Progenitor cell of endocrine pancreas (in vitro differentiated cells): Measurements from ENCODE around the gene SMARCC1. TPM values are rescaled to one million over a fixed set of nuclear protein-coding genes. Genes with fewer than 3 reads are reported as not detected.

Experiments used
- DNase-seq: peaks from one replicate; pipeline ENCODE4 v3.0.0; 2021; ENCODE audit warnings: low spot score; ENCODE audit not compliant: unreplicated experiment
- H3K27ac Mint-ChIP-seq: 2 replicates; pipeline ENCODE4 v1.8.0; 2021; ENCODE audit warnings: mild to moderate bottlenecking, moderate library complexity, mixed read lengths
- H3K27me3 Mint-ChIP-seq: 2 replicates; pipeline ENCODE4 v1.8.0; 2021; ENCODE audit warnings: mixed read lengths
- H3K36me3 Mint-ChIP-seq: 2 replicates; pipeline ENCODE4 v1.8.0; 2022; ENCODE audit warnings: mixed read lengths; ENCODE audit not compliant: insufficient read depth
- H3K4me1 Mint-ChIP-seq: 2 replicates; pipeline ENCODE4 v1.8.0; 2021; ENCODE audit warnings: low read depth, mixed read lengths
- H3K4me3 Mint-ChIP-seq: 2 replicates; pipeline ENCODE4 v1.8.0; 2021; ENCODE audit warnings: low read depth, mild to moderate bottlenecking, moderate library complexity, mixed read lengths
- H3K9me3 Mint-ChIP-seq: 2 replicates; pipeline ENCODE4 v1.8.0; 2021; ENCODE audit warnings: low read depth, mixed read lengths
- total RNA-seq: library from RNA; stranded (reverse); gene quantifications from 2 replicates; pipeline ENCODE4 v1.2.1, GENCODE V29; 2021
- TF ChIP-seq, protein P1 (sequence below): fragments of 200-600 bp; sonication (generic); IDR thresholded peaks from one replicate; pipeline ENCODE4 v1.5.0; 2021; ENCODE audit warnings: antibody characterized with exemption, mild to moderate bottlenecking; ENCODE audit not compliant: unreplicated experiment

The SMARCC1 gene
- total RNA-seq, 1 donor from 2014 or later = 257 TPM

- no peak for DNase-seq
- Mint-ChIP-seq H3K36me3 (no peaks in the 10 kb centered on the region), H3K27ac (no peak overlapping the region), H3K27me3 (peaks cover 7% of the 10 kb centered on the region), H3K4me1 (peaks cover 1% of the 10 kb centered on the region), H3K9me3 (no peaks in the 10 kb centered on the region), H3K4me3 (no peak overlapping the region)
- TF ChIP-seq, protein P1, sequence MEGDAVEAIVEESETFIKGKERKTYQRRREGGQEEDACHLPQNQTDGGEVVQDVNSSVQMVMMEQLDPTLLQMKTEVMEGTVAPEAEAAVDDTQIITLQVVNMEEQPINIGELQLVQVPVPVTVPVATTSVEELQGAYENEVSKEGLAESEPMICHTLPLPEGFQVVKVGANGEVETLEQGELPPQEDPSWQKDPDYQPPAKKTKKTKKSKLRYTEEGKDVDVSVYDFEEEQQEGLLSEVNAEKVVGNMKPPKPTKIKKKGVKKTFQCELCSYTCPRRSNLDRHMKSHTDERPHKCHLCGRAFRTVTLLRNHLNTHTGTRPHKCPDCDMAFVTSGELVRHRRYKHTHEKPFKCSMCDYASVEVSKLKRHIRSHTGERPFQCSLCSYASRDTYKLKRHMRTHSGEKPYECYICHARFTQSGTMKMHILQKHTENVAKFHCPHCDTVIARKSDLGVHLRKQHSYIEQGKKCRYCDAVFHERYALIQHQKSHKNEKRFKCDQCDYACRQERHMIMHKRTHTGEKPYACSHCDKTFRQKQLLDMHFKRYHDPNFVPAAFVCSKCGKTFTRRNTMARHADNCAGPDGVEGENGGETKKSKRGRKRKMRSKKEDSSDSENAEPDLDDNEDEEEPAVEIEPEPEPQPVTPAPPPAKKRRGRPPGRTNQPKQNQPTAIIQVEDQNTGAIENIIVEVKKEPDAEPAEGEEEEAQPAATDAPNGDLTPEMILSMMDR = no peak
Measured at GRCh38 chr3:47541583-47542108, 240.0 kb downstream of the SMARCC1 start.

- H3K4me3 Mint-ChIP-seq = no peak overlapping the region
- H3K4me1 Mint-ChIP-seq = peaks cover 1% of the 10 kb centered on the region
- DNase-seq = no peak
- peaks cover 7% of the 10 kb centered on the region for H3K27me3 Mint-ChIP-seq
- H3K9me3 Mint-ChIP-seq = no peaks in the 10 kb centered on the region
- no peak overlapping the region for H3K27ac Mint-ChIP-seq
- TF ChIP-seq, protein P1 = no peak
- H3K36me3 Mint-ChIP-seq = no peaks in the 10 kb centered on the region
Measured at GRCh38 chr3:47540281-47540680, 241.4 kb downstream of the SMARCC1 start.

DNA sequence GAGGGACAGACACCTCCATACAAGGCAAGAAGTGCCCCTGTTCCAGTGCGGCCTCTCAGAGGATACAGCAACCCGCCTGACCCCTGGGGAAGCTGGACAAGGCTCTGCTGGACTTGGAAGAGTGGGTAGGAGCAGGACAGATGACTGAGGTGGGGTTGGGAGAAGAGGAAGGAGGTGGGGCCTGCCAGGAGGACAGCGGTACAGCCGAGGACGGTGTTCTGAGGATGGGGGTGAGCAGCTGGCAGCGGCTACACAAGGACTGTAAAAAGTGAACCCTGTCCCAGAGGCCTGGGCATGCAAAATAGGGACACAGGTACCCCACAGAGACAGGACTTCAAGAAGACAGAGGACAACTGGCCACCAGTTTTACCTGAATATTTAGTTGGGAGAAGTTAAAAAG is 244.7 kb downstream of the SMARCC1 start:
- Mint-ChIP-seq H3K4me1 (peaks cover 3% of the 10 kb centered on the region), H3K27ac (no peak overlapping the region), H3K9me3 (peaks cover 5% of the 10 kb centered on the region), H3K36me3 (no peaks in the 10 kb centered on the region), H3K27me3 (peaks cover 7% of the 10 kb centered on the region), H3K4me3 (no peak overlapping the region)
- TF ChIP-seq, protein P1 = no peak
- no peak for DNase-seq

DNA sequence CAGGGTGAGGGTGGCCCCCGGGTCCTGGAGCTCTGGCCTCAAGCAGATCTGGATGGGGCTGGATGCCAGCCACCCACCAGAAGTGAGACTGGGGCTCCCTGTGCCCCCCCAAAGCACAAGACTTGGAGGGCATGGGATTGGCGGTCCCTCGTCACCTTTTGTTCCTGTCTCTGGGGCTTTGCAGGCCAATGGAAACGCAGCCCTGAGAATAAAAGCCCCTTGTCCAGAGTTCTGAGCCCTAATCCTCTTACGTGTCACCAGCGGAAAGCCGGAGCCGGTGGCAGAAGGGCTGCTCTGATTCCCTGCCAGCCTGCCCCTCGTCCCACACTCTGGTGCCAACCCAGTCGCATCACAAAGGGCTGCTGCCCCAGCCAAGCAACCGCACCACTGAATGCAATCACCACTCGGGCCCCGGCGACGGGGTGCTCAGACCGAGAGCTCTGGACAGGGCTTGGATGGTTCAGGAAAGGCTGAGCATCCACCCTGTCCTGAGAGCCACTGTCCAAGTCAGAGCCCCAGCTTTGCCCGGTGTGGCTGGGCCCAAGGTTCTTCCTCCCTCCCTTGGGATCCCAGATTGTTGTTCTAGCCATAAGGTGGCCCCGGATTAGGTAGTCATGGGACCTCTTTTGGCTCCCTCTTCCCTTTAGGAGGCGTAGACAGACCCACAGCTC is 245.3 kb downstream of the SMARCC1 start:
- Mint-ChIP-seq H3K27ac (no peak overlapping the region), H3K4me3 (no peak overlapping the region), H3K27me3 (peaks cover 2% of the 10 kb centered on the region), H3K4me1 (peaks cover 2% of the 10 kb centered on the region), H3K9me3 (peaks cover 5% of the 10 kb centered on the region), H3K36me3 (no peaks in the 10 kb centered on the region)
- TF ChIP-seq, protein P1 = no peak
- no peak for DNase-seq

Other genes starting within 250 kb of the SMARCC1 start
- gene CSPG5, start 203.0 kb downstream of the SMARCC1 start, total RNA-seq = 1.7 and 2.5 TPM in 2 replicates
- 115 and 130 TPM in 2 replicates for gene DHX30, start 21.2 kb upstream of the SMARCC1 start, total RNA-seq
- gene MAP4, start 234.5 kb upstream of the SMARCC1 start, total RNA-seq = 121 and 127 TPM in 2 replicates